HUES48 (cell line): Measurements from ENCODE around the gene ALDH1A1.
"Not testable (repeated sequence)": the region's sequence is repeated elsewhere in the genome, so short reads cannot be mapped to it uniquely, and the experiment has no call there.

Experiments
- H3K27ac ChIP-seq: one replicate; pipeline ENCODE4 v1.7.0; 2013; ENCODE audit warnings: low read depth, low read length, inconsistent platforms
- H3K27me3 ChIP-seq: 2 replicates; pipeline ENCODE4 v1.6.1; 2013; ENCODE audit warnings: mild to moderate bottlenecking, low read length; ENCODE audit not compliant: control insufficient read depth, insufficient read depth
- H3K36me3 ChIP-seq: 2 replicates; pipeline ENCODE4 v1.6.1; 2013; ENCODE audit warnings: low read length; ENCODE audit not compliant: control insufficient read depth, insufficient read depth
- H3K4me1 ChIP-seq: 2 replicates; pipeline ENCODE4 v1.6.1; 2013; ENCODE audit warnings: mild to moderate bottlenecking, low read length; ENCODE audit not compliant: control insufficient read depth, insufficient read depth
- H3K4me3 ChIP-seq: 2 replicates; pipeline ENCODE4 v1.5.1; 2013; ENCODE audit warnings: mild to moderate bottlenecking, low read depth, low read length
- H3K9ac ChIP-seq: 2 replicates; pipeline ENCODE4 v1.6.1; 2013; ENCODE audit warnings: mild to moderate bottlenecking, low read depth, low read length, moderate library complexity
- H3K9me3 ChIP-seq: 2 replicates; pipeline ENCODE4 v1.6.1; 2013; ENCODE audit warnings: low read length; ENCODE audit not compliant: control insufficient read depth, insufficient read depth

ALDH1A1 gene

DNA sequence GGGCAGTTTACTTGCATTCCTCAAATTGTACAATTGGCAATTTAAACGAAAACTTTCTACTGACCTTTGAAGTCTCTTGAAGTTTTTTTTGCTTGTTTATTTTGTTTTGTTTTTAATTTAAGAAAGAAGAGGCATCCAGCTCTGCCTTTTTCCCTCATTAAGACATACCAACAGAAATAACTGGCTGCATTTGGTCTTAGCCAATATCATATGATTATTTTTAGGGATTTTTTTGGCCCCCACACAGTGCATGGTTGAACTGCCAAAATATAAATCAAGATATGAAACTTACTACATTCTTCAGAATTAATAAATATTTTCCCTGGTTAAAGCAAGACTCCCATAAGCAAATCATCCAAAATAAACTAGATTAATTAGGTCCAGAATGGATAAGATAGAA lies 79.4 kb downstream of the ALDH1A1 start:
- Histone ChIP-seq H3K9me3 (no peaks in the 10 kb centered on the region), H3K27me3 (no peaks in the 10 kb centered on the region), H3K36me3 (no peaks in the 10 kb centered on the region), H3K4me3 (no peak overlapping the region), H3K9ac (no peak overlapping the region), H3K27ac (no peak overlapping the region), H3K4me1 (peaks cover 7% of the 10 kb centered on the region; the same call in 1 of the 2 replicates)

DNA sequence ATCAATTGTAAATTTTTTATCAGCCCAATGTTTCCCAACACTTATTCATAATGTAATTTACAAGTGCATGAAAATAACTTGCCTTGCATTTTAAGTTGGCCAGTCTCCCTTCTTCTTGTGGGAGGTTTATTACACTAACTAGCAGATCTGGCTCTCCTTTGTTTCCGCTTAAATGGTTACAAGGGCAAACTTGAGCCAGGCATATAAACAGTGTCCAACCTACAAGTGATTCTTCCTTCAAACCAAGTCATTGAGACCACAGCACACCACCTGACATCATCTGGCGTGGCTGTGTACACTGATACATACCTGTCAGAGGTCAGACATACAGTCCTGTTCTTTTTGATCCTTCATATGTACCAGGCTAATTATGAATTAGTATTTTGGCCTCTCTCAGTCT lies 80.1 kb downstream of the ALDH1A1 start:
- H3K27ac ChIP-seq: no peak overlapping the region
- H3K9ac ChIP-seq: no peak overlapping the region
- no peaks in the 10 kb centered on the region for H3K36me3 ChIP-seq
- H3K4me3 ChIP-seq: no peak overlapping the region
- no peaks in the 10 kb centered on the region for H3K27me3 ChIP-seq
- peaks cover 7% of the 10 kb centered on the region; the same call in 1 of the 2 replicates for H3K4me1 ChIP-seq
- no peaks in the 10 kb centered on the region for H3K9me3 ChIP-seq

DNA sequence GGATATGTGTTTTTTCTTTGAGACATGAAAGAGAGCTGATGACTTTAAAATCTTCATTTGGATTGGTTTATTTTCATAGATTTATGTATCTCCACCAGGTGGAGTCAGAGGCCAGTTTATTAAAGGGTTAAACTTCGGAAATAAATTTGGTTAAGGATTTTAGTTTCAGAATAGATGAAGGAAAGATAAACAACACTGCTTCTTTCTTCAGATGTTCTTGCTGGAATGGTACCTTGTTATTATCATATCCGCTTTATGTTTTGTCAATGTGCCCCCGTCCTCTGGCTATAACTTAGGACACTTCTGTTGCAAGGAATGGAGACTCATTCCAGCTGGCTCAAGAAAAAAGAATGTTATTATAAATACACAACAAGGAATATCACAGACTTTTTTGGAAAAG lies 81.2 kb downstream of the ALDH1A1 start:
- Histone ChIP-seq H3K4me3 (no peak overlapping the region), H3K27ac (no peak overlapping the region), H3K9ac (no peak overlapping the region), H3K36me3 (no peaks in the 10 kb centered on the region), H3K27me3 (no peaks in the 10 kb centered on the region), H3K4me1 (peaks cover 7% of the 10 kb centered on the region; the same call in 1 of the 2 replicates), H3K9me3 (no peaks in the 10 kb centered on the region)

DNA sequence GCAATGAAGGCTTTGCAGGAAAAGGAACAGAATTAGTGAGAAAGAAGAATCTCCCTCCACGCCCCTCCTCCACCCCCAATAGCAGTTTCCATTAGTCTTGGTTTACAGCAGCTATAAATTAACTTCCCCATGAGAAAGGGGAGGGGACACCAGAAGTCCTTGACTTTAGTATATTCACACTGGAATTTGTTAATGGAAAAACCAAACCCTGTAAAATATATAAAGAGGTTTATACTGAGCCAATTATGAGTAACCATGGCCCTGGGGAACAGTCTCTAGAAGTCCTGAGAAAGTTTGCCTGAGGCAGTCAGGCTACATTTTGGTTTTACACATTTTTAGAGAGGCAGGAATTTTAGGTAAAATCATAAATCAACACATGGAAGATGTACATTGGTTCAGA lies 88.5 kb downstream of the ALDH1A1 start:
- Histone ChIP-seq H3K36me3 (no peaks in the 10 kb centered on the region), H3K9me3 (no peaks in the 10 kb centered on the region), H3K27me3 (no peaks in the 10 kb centered on the region), H3K9ac (no peak overlapping the region), H3K4me1 (no peaks in the 10 kb centered on the region), H3K4me3 (no peak overlapping the region), H3K27ac (no peak overlapping the region)

DNA sequence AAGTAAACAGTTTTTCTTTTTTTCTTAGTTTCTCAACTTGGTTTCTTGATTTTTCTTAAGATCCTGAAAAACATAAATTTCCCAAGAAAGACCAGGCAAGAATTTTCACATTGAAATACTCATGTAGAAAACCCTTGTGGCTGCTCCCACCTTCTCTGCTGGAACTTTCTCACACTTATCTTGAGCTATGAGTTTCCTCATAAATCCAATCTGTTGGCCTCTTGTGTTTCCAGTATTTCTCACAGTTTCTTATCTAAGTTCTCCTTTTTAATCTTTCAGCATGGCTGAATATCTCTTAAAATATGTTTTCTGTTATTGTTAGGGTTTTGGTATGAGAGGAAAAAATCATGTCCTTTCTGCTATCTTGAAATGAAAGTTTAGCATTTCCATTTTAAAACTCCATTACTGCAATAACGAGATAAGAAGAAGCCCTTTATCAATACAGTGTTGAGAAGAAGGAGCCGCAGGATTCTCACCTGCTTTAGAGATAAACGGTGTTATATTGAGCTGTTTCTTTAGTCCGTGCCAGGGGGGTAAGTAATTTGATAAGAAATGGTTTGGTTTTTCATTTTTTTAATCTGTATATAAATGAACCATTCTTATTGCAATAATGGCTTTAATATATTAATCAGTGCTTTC lies 89.3 kb downstream of the ALDH1A1 start:
- H3K4me1 ChIP-seq: no peaks in the 10 kb centered on the region
- no peaks in the 10 kb centered on the region for H3K36me3 ChIP-seq
- no peaks in the 10 kb centered on the region for H3K9me3 ChIP-seq
- H3K27ac ChIP-seq: no peak overlapping the region
- no peak overlapping the region for H3K9ac ChIP-seq
- no peaks in the 10 kb centered on the region for H3K27me3 ChIP-seq
- H3K4me3 ChIP-seq: no peak overlapping the region

DNA sequence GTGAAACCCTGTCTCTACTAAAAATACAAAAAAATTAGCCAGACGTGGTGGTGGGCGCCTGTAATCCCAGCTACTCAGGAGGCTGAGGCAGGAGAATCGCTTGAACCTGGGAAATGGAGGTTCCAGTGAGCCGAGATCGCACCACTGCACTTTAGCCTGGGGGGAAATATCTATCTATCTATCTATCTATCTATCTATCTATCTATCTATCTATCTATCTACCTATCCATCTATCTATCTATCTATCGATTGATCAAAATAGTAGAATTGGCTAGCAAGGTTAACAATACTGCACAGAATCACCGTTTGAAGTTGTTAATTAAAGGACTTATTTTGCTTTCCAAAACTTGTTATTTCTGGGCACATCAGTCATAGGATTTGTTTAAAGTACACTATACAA lies 90.1 kb downstream of the ALDH1A1 start:
- H3K4me1 ChIP-seq, H3K4me3 ChIP-seq, H3K27ac ChIP-seq, H3K9me3 ChIP-seq, H3K9ac ChIP-seq, H3K27me3 ChIP-seq, H3K36me3 ChIP-seq: not testable (repeated sequence)

DNA sequence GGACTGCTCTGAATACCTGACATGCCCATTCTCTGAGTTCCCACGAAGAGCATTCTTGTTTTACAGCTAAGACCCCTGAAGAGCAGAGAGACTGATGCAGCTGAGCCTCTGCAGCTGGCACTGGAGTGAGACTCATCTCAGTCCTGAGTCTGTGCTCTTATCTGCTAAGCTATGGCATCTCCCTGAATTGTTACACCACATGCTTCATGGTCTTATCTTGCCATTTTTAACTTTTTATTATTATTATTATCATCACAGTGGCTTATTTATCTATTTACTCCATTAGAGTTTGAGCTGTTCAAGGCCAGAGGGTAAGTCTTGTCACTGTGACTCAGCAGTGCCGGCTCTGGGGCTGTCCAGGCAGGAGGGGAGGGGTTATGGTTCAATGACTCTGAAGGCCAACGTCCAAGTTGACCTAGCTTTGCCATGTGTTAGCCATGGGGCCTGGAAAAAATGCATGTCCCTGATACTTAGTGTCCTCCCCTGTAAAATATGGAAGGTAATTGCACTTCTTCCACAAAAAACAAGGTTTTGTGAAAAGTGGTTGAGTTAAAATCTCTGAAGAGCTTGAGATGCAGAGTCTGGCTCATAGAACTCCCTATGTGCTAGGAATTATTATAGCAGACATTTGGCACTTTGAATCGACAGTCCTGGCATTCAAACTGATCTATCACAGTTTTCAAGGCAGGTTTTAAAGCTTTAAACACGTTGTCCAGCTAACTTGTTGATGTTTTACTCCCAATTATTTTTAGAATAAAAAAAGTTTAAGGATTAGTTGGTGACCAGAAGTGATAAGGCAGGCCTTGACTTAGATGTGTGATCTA lies 94.6 kb downstream of the ALDH1A1 start:
- H3K27me3 ChIP-seq: no peaks in the 10 kb centered on the region
- H3K36me3 ChIP-seq: no peaks in the 10 kb centered on the region
- H3K9me3 ChIP-seq: no peaks in the 10 kb centered on the region
- no peak overlapping the region for H3K4me3 ChIP-seq
- peak overlapping the region; percentile 59 for H3K27ac ChIP-seq
- no peak overlapping the region for H3K9ac ChIP-seq
- peaks cover 4% of the 10 kb centered on the region for H3K4me1 ChIP-seq

DNA sequence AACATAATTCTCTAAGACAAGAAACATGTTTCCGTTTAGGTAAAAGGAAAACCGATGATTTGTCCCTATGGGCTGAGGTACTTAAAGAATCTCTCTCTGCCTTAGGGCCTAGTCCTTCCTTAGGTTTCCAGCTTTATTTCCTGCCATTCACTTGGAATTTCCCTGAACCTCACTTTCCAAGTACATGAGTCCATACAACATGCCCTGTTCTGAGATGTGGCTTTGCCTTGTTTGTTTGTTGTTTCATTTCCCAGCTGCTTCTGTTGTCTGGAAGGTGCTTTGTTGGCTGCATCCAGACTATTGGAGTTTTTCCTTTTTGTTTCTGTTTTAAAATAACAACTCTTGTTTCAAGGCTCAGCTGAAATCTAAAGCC lies 95.2 kb downstream of the ALDH1A1 start:
- Histone ChIP-seq H3K4me3 (no peak overlapping the region), H3K9me3 (no peaks in the 10 kb centered on the region), H3K9ac (no peak overlapping the region), H3K36me3 (no peaks in the 10 kb centered on the region), H3K4me1 (peaks cover 4% of the 10 kb centered on the region), H3K27ac (peak overlapping the region; percentile 59), H3K27me3 (no peaks in the 10 kb centered on the region)

DNA sequence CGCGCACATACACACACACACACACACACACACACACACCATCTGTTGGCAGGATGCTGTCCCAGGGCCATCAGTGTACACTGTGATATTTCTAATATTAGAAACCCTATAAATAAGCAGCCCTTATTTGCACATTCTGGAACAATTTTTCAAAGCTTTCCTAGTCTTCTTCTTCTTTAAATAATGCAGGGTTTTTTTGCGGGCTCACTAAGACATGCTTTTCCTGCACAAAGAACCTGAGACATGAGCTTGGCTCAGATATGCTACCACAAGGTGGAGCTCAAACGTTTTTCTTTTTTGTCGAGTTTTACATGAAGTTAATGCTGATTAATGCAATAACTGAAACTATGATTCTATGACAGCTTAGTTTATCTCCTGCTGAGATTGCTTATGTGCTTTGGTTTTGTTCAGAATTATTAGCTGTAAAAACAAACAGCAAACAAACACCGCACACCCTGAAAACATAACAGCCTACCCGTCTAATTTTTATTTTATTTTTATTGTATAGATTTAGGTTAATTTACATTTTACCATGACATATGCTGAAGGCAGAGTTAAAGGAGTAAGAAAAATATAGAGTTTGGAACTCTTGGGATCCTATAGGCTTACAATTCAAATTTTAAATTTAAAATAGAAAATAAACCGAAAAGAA lies 95.8 kb downstream of the ALDH1A1 start:
- Histone ChIP-seq H3K27me3 (no peaks in the 10 kb centered on the region), H3K4me3 (no peak overlapping the region), H3K9ac (no peak overlapping the region), H3K4me1 (peaks cover 4% of the 10 kb centered on the region), H3K27ac (no peak overlapping the region), H3K36me3 (no peaks in the 10 kb centered on the region), H3K9me3 (no peaks in the 10 kb centered on the region)

DNA sequence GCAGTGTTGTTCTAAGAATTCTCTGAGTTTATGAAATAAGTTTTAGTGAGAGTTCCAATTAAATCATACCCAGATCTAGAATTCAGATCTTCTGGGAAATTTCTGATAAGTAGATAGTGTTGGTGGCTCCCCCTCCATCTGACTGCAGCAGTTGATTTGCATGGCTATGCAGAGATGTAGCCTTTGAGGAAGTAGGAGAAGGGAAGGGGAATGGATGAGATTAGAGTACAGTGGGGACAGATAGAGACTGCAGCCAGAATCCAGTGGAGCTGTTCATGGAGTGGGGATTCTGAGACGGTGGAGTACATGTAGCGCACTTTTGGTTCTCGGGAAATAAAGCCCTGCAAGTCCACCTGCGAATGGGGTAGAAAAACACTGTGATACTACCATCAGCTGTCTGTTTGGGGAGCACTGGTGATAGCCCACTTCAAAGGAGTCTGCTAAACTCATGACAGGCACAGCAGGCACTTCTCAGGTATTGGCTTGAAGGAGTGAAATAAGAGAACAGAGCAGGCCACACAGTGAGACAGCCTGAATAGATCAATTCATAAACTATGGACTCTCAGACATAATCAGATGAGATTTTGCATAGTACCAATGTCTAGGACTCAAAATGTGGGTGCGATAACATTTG lies 96.8 kb downstream of the ALDH1A1 start:
- Histone ChIP-seq H3K9me3 (no peaks in the 10 kb centered on the region), H3K4me3 (no peak overlapping the region), H3K4me1 (peaks cover 4% of the 10 kb centered on the region), H3K9ac (no peak overlapping the region), H3K27ac (no peak overlapping the region), H3K27me3 (no peaks in the 10 kb centered on the region), H3K36me3 (no peaks in the 10 kb centered on the region)

DNA sequence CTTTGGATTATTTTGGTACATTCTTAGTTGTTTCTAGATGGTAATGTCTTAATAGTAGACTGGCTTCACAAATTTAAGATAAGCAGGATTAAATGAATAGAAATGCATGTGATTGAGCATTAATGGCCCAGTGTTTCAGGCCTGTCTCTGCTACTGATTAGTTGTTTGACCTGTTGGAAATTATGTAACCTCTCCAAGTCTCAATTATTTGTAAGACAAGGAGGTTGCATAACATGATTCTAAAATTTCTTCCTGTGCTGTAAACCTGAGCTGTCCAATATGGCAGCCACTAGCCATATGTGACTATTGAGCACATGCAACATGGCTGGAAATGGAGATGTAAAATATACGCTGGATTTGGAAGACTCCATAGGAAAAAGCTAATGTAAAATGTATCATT lies 97.5 kb downstream of the ALDH1A1 start:
- no peak overlapping the region for H3K4me3 ChIP-seq
- no peak overlapping the region for H3K27ac ChIP-seq
- H3K27me3 ChIP-seq: no peaks in the 10 kb centered on the region
- H3K9ac ChIP-seq: no peak overlapping the region
- H3K9me3 ChIP-seq: no peaks in the 10 kb centered on the region
- H3K36me3 ChIP-seq: no peaks in the 10 kb centered on the region
- peaks cover 4% of the 10 kb centered on the region for H3K4me1 ChIP-seq
